Vagina (tissue), 2 donors: ENCODE results near the gene EBF3. TPM values are rescaled to one million over a fixed set of nuclear protein-coding genes. Genes with fewer than 3 reads are reported as not detected.
A peak's percentile ranks its signal among the peaks of the same experiment; 100 is the strongest.

Experiments
- DNase-seq, 2 donors: peaks; one replicate each; pipeline ENCODE4 v3.0.0-alpha.2; 2017; ENCODE audit errors: extremely low spot score in 2 of 2
- H3K27ac ChIP-seq: fragments of 200-600 bp; sonication (generic); one replicate; pipeline ENCODE4 v1.5.1; 2019
- H3K27me3 ChIP-seq: fragments of 200-600 bp; sonication (generic); one replicate; pipeline ENCODE4 v1.5.1; 2019
- H3K36me3 ChIP-seq, 2 donors: fragments of 200-600 bp; sonication (generic); one replicate each; pipeline ENCODE4 v1.5.1; 2017 to 2019
- H3K4me1 ChIP-seq: fragments of 200-600 bp; sonication (generic); one replicate; pipeline ENCODE4 v1.5.1; 2019
- H3K4me3 ChIP-seq, 2 donors: fragments of 200-600 bp; sonication (generic); 1 replicate in 1 of 2; 2 replicates in 1 of 2; pipeline ENCODE4 v1.5.1; 2016 to 2019
- H3K9me3 ChIP-seq: fragments of 200-600 bp; sonication (generic); one replicate; pipeline ENCODE4 v1.5.1; 2019
- POLR2A ChIP-seq, 2 donors: fragments of 450-650 bp; IDR thresholded peaks; one replicate each; pipeline ENCODE4 v1.6.1; 2017; ENCODE audit warnings: antibody characterized with exemption in 2 of 2, mild to moderate bottlenecking in 2 of 2, moderate library complexity in 2 of 2
- POLR2AphosphoS5 ChIP-seq, 2 donors: sonication (generic); formaldehyde crosslinking; IDR thresholded peaks; one replicate each; pipeline ENCODE4 v1.9.0; 2017; ENCODE audit warnings: antibody characterized with exemption in 2 of 2, mild to moderate bottlenecking in 2 of 2, low read depth in 1 of 2; ENCODE audit not compliant: insufficient read depth in 1 of 2
- intact Hi-C: fragments of 100-400 bp; cut with DNase I; formaldehyde crosslinking; loops from one replicate; pipeline ENCODE4 v1.15.1; 2023
- total RNA-seq: library from RNA; depleted of rRNA; stranded (reverse); fragments of >200 nt; gene quantifications from one replicate; pipeline ENCODE4 v1.2.3, GENCODE V29; 2016
- TF ChIP-seq, protein P1 (sequence below), 3 experiments: fragments of 450-650 bp in 2 of 3; fragments of 200-600 bp in 1 of 3; sonication (generic) in 1 of 3; IDR thresholded peaks; one replicate each; pipeline ENCODE4 v1.5.1; 2017 to 2019; ENCODE audit warnings: antibody characterized with exemption in 3 of 3, mild to moderate bottlenecking in 2 of 3, moderate library complexity in 2 of 3

The EBF3 gene
- total RNA-seq, 1 donor from 2014 or later: 10.6 TPM

DNA sequence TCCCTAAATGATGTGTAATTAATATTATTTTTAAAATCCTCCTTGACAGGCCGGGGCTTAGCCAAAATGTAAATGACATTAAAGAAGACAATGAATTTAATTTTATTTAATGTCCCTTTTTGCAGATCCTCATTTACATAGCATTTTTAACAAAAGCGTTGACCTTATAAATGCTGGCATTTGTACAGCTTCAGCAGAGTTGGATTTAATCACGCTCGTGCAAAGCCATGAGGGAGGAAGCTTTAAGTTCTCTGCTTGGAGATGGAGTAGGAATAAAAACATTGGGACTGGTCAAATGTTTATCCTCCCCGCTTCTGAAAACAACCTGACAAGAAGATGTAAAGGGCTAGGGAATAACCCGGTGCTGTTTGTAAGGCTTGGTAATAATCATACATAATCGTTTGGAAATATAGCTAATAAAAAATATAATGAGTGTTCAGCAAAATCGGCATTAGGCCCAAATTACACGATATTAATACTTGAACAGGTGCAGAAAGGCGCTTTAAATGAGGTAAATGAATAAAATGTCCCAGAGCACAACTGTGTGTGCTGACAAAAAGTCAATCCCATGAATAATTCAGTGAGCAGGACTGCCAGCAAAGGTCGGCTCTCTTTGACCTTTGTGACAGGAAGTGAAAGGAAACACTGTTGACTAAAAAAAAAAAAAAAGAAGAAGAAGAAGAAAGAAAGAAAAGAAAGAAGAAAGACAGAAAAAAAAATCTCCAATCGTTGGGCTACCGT, 11.5 kb downstream of the EBF3 start:
- H3K36me3 ChIP-seq: no peaks in the 10 kb centered on the region
- H3K9me3 ChIP-seq: no peaks in the 10 kb centered on the region
- H3K27ac ChIP-seq: peak overlapping the region; percentile 44
- intact Hi-C loops: no loop called here
- no peaks in the 10 kb centered on the region for H3K27me3 ChIP-seq
- peaks cover 6% of the 10 kb centered on the region for H3K4me1 ChIP-seq
- no peak for TF ChIP-seq POLR2AphosphoS5 (IDR thresholded peaks at IDR 0.05; ENCODE audit: insufficient read depth in 1 of 2, low read depth in 1 of 2)
- TF ChIP-seq, protein P1, sequence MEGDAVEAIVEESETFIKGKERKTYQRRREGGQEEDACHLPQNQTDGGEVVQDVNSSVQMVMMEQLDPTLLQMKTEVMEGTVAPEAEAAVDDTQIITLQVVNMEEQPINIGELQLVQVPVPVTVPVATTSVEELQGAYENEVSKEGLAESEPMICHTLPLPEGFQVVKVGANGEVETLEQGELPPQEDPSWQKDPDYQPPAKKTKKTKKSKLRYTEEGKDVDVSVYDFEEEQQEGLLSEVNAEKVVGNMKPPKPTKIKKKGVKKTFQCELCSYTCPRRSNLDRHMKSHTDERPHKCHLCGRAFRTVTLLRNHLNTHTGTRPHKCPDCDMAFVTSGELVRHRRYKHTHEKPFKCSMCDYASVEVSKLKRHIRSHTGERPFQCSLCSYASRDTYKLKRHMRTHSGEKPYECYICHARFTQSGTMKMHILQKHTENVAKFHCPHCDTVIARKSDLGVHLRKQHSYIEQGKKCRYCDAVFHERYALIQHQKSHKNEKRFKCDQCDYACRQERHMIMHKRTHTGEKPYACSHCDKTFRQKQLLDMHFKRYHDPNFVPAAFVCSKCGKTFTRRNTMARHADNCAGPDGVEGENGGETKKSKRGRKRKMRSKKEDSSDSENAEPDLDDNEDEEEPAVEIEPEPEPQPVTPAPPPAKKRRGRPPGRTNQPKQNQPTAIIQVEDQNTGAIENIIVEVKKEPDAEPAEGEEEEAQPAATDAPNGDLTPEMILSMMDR (IDR thresholded peaks at IDR 0.05): no peak
- TF ChIP-seq POLR2A (IDR thresholded peaks at IDR 0.05): no peak
- H3K4me3 ChIP-seq: no peak overlapping the region
- no peak for DNase-seq

DNA sequence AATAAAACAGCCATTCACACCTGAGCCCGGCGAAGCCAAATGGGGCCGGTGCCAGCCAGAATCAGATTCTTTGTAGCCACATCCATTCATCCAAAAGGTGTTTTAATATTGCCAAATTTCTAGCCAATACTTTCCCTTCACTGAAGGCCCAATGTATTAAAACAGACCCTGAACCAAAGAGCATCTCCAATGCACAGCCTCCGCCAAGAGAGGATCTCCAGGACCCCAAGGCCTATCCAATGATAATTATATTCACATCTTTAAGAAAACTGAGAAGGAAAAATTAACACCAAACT, 12.2 kb downstream of the EBF3 start:
- Histone ChIP-seq H3K4me1 (peaks cover 6% of the 10 kb centered on the region), H3K27me3 (no peaks in the 10 kb centered on the region), H3K36me3 (no peaks in the 10 kb centered on the region), H3K4me3 (no peak overlapping the region), H3K9me3 (no peaks in the 10 kb centered on the region), H3K27ac (no peak overlapping the region)
- TF ChIP-seq POLR2A (IDR thresholded peaks at IDR 0.05): no peak
- DNase-seq: no peak
- intact Hi-C loops: no loop called here

DNA sequence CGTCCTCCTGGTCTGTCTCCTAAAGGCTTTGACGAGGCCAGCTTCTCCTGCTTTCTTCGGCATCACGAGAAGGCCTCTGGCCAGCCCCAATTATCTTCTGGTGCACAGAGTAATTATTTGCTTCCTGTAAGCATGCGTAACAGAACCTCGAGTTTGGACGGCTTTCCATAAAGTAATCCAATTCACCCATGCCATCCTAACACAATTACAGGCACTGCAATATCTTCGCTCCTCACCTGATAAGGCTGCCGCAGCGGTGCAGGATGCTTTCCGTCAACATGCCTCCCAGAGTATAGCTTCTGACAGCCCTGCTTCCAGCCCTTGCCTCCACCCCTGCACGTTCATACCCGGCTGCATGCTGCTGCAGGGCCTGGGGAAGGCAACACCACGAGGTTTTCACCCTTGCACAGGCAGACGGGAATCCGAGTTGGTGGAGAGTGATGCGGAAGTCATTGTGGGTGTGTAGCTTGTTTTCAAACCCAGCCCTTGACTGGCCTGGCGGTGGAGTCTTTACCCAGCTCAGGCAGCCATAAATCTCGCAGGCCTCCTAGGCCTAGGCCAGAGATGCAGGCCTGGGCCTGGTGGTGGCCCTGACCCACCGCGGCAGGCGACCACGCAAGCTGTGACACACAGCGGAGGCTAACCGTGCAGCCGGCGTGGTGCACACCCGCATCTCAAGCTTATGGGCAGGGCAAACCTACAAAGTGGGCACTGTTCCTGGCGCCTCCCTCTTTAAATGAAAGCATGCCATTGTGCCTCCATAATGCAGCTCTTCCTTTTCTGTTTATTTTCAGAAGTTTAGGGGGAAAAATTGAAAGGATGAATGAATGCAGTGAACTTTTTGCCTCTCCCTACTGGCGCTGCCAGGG, 12.7 kb downstream of the EBF3 start:
- no peak overlapping the region for H3K27ac ChIP-seq
- no peak for DNase-seq
- H3K4me3 ChIP-seq: no peak overlapping the region
- no peaks in the 10 kb centered on the region for H3K9me3 ChIP-seq
- H3K27me3 ChIP-seq: no peaks in the 10 kb centered on the region
- intact Hi-C loops: no loop called here
- H3K4me1 ChIP-seq: peaks cover 6% of the 10 kb centered on the region
- TF ChIP-seq POLR2AphosphoS5 (IDR thresholded peaks at IDR 0.05; ENCODE audit: insufficient read depth in 1 of 2, low read depth in 1 of 2): no peak
- TF ChIP-seq, protein P1 (IDR thresholded peaks at IDR 0.05): no peak
- no peak for TF ChIP-seq POLR2A (IDR thresholded peaks at IDR 0.05)
- H3K36me3 ChIP-seq: no peaks in the 10 kb centered on the region

DNA sequence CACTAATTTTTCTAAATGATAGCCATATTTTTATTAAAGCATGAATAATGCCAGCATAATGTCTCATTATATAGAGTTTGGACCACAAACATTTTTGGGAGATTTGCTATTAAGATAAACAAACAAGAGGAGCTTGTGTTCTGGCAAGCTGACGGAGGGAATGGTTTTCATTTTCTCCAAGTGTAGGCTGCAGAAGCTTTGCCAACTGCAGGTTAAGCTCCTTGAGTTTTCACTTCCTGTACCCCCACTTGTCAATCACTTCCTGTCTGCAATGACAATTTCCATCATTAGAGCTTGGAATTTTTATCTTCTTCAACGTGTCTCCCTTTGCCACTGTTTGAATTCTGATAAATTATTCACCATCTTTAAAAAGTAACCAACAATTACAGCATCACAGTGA, 13.4 kb downstream of the EBF3 start:
- no peaks in the 10 kb centered on the region for H3K27me3 ChIP-seq
- TF ChIP-seq, protein P1 (IDR thresholded peaks at IDR 0.05): no peak
- DNase-seq: no peak
- H3K9me3 ChIP-seq: no peaks in the 10 kb centered on the region
- intact Hi-C loops: no loop called here
- no peaks in the 10 kb centered on the region for H3K36me3 ChIP-seq
- no peak overlapping the region for H3K27ac ChIP-seq
- no peak overlapping the region for H3K4me3 ChIP-seq
- peaks cover 6% of the 10 kb centered on the region for H3K4me1 ChIP-seq

DNA sequence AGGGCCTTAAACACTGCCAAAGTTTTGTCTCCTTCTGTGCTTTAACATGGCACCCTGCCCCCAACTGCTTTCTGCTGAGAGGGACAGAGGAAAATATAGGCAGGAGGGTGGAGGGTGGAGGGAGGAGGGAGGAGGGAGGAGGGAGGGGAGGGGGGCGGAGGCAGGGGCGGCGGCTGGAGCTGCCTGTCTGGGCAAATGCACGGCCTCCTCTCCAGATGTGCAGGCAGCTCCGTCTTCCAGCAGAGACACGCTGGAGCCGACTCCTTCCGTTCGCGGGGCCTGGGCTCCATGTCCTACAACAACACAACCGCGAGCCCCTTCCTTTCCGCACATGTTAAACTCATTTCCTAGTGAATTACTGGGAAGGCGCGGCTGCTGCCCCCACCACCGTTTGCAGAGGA, 14.2 kb downstream of the EBF3 start:
- DNase-seq: no peak
- no peaks in the 10 kb centered on the region for H3K9me3 ChIP-seq
- H3K27ac ChIP-seq: peak overlapping the region; percentile 33
- H3K4me1 ChIP-seq: peaks cover 6% of the 10 kb centered on the region
- no peaks in the 10 kb centered on the region for H3K27me3 ChIP-seq
- no peak overlapping the region for H3K4me3 ChIP-seq
- intact Hi-C loops: no loop called here
- no peak for TF ChIP-seq POLR2AphosphoS5 (IDR thresholded peaks at IDR 0.05; ENCODE audit: insufficient read depth in 1 of 2, low read depth in 1 of 2)
- TF ChIP-seq, protein P1 (IDR thresholded peaks at IDR 0.05): no peak
- no peak for TF ChIP-seq POLR2A (IDR thresholded peaks at IDR 0.05)
- no peaks in the 10 kb centered on the region for H3K36me3 ChIP-seq
